GM23248 (cell line): Measurements from ENCODE around the gene C2CD5.
"Not testable (repeated sequence)": the region's sequence is repeated elsewhere in the genome, so short reads cannot be mapped to it uniquely, and the experiment has no call there.

Experiments
- EZH2 ChIP-seq: fragments of 200-600 bp; sonication (generic); IDR thresholded peaks from 2 replicates; pipeline ENCODE4 v1.6.1; 2018; ENCODE audit warnings: antibody characterized with exemption, mild to moderate bottlenecking; ENCODE audit not compliant: insufficient read depth, poor library complexity, severe bottlenecking
- EZH2phosphoT487 ChIP-seq: fragments of 200-600 bp; sonication (generic); IDR thresholded peaks from 2 replicates; pipeline ENCODE4 v1.6.1; 2018; ENCODE audit warnings: antibody characterized with exemption, moderate library complexity, mild to moderate bottlenecking, low read depth; ENCODE audit not compliant: insufficient read depth

- not testable (repeated sequence) for TF ChIP-seq EZH2, EZH2phosphoT487
These were observed 63.5 kb downstream of the C2CD5 start for GRCh38 chr12:22480814-22481213.
